ENCODE results near the gene SYMPK.

The SYMPK gene

GRCh38 chr19:45798995-45799517 lies 63.9 kb downstream of the SYMPK start (continued):
- TF ChIP-seq ZBTB44 (tag by site-specific recombination; IDR thresholded peaks at IDR 0.05) (no peak), ZNF768 (tag by site-specific recombination; IDR thresholded peaks at IDR 0.05) (no peak), ZNF366 (tag by site-specific recombination; conservative IDR thresholded peaks at IDR 0.05) (no peak), ZNF391 (tag by site-specific recombination; IDR thresholded peaks at IDR 0.05; ENCODE audit: borderline replicate concordance, low read depth) (no peak), ZNF112 (tag by site-specific recombination; IDR thresholded peaks at IDR 0.05) (no peak), ZNF664 (tag by site-specific recombination; IDR thresholded peaks at IDR 0.05) (no peak), ZNF776 (tag by site-specific recombination; IDR thresholded peaks at IDR 0.05; ENCODE audit: borderline replicate concordance) (no peak), PRDM4 (tag by site-specific recombination; IDR thresholded peaks at IDR 0.05) (no peak), ZNF280C (tag by site-specific recombination; IDR thresholded peaks at IDR 0.05) (no peak), GLIS2 (tag by site-specific recombination; IDR thresholded peaks at IDR 0.05) (peak; percentile 80), ZNF518A (tag by site-specific recombination; conservative IDR thresholded peaks at IDR 0.05; ENCODE audit: low read depth) (no peak), ZNF48 (tag by site-specific recombination; IDR thresholded peaks at IDR 0.05) (no peak), ZNF549 (tag by site-specific recombination; IDR thresholded peaks at IDR 0.05) (no peak), BCL6B (tag by site-specific recombination; IDR thresholded peaks at IDR 0.05) (no peak), ZNF350 (tag by site-specific recombination; IDR thresholded peaks at IDR 0.05) (no peak), ZFP41 (tag by site-specific recombination; IDR thresholded peaks at IDR 0.05; ENCODE audit: borderline replicate concordance) (no peak), ZNF692 (tag by site-specific recombination; IDR thresholded peaks at IDR 0.05) (no peak), PRDM10 (tag by site-specific recombination; IDR thresholded peaks at IDR 0.05) (peak; percentile 75), ZNF423 (tag by site-specific recombination; IDR thresholded peaks at IDR 0.05) (no peak), ZBTB6 (tag by site-specific recombination; IDR thresholded peaks at IDR 0.05) (no peak)

Data from HEK293 (cell line).